Erythroblast (primary cell): ENCODE results near the gene PIK3AP1.

Experiments
- GATA1 ChIP-seq: IDR thresholded peaks from 2 replicates; pipeline ENCODE4 v1.6.1; 2011; ENCODE audit warnings: low read depth, mild to moderate bottlenecking, control low read depth, low read length, moderate library complexity
- POLR2A ChIP-seq: IDR thresholded peaks from 2 replicates; pipeline ENCODE4 v1.6.1; 2011; ENCODE audit warnings: mild to moderate bottlenecking, low read length

DNA sequence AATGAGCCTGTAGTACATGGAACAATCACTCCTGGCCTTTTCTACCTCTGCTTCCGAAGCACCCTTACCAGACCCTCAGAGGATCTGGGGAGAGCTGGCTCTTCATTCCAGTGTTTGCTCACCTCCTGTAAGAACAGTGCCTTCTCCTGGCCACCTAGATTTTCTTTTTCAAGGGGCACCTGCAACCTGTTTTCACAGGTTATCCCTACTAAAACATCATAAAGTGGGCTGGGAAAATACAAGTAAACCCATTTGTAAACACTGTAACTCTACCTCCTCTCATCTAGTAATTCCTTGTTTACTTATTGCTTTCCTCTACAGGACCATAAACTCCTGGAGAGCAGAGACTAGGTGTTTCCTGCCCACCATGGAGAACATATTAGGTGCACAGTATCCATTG, 1.1 kb downstream of the PIK3AP1 start:
- no peak for TF ChIP-seq POLR2A
- TF ChIP-seq GATA1: no peak
